ENCODE measurements around the gene KIAA1328.

The KIAA1328 gene

GRCh38 chr18:37199741-37200140 is 370.8 kb downstream of the KIAA1328 start:
- no peak for DNase-seq (ENCODE audit: low read depth in 2 of 2, low spot score in 1 of 2)

GRCh38 chr18:37207343-37207742 is 378.4 kb downstream of the KIAA1328 start:
- DNase-seq (ENCODE audit: low read depth in 2 of 2, low spot score in 1 of 2), result no peak

GRCh38 chr18:37210781-37211180 is 381.9 kb downstream of the KIAA1328 start:
- DNase-seq (ENCODE audit: low read depth in 2 of 2, low spot score in 1 of 2), result no peak

DNA sequence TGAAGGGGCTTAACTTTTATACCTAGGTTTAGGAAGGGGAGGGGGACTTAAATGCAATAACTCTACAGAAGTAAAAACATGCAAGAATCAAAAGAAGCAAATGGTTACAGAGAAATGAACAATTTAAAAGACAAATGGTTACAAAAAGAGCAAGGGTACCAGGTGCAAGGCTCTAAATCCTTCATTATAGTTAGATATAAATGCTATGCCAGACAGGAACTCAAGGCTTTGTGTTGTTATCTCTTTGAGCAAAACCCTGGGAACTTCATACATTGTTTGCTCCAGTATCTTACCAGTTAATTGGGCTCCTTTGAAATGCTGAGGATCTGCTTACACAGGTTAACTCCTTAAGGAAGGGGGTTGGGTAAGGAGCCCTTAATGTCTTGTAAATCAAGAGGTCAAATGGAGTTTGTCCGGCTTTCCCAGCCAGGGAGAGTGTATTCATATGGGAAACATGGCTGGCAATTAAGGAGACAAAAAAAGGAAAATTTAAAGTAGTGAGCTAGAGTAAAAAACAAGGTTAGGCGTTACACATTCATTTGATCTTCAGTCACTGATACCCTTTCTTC is 389.2 kb downstream of the KIAA1328 start:
- no peak for DNase-seq (ENCODE audit: low read depth in 2 of 2, low spot score in 1 of 2)

- no peak for DNase-seq (ENCODE audit: low read depth in 2 of 2, low spot score in 1 of 2)
These were observed 390.3 kb downstream of the KIAA1328 start for GRCh38 chr18:37219257-37219656.

DNA sequence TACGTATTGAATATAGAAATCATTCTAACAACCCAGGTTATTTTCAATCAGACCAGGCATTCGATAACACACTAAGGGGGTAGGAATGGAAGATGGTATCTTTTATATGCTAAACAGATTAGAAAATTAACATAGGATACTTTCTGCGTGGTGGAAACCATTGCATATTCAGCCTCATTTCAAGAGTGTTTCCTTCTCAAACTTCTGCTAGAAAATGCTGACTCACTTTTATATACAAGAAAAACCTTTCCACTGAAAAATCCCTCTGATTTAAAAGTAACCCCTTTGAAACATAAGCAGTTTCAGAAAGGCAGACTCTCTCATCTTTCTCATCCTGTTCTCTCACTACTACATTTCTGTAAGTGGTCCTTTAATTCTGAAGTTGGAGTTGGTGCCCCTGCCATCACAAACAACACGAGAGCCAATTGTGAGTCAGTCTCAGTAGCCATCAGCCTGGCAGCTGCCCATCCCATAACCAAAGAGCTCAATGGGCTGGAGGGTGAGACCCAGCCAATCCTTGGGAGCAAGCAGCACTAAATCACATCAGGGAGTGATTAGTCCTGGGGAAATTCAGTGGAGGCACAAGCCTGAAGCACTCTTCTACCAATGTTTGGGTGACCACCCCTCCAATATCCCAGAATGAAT is 393.5 kb downstream of the KIAA1328 start:
- no peak for DNase-seq (ENCODE audit: low read depth in 2 of 2, low spot score in 1 of 2)

DNA sequence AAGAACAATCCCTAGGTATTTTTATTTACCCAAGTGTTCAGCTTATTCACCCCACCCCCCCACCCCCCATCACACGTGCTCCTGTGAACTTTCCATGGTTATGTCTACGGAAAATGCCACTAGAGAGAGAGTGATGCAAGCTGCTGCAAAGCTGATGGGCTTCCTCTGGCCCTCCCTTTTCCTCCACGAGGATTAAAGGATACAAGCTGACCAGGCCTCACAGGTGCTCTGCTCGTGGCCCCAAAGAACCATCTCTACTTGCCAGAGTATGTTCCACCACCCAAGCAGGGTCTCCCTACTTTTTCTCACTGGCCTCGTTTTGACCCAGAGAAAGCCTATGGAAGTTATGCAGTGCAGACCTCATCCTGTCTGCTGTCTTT is 394.1 kb downstream of the KIAA1328 start:
- DNase-seq (ENCODE audit: low read depth in 2 of 2, low spot score in 1 of 2), result no peak

DNA sequence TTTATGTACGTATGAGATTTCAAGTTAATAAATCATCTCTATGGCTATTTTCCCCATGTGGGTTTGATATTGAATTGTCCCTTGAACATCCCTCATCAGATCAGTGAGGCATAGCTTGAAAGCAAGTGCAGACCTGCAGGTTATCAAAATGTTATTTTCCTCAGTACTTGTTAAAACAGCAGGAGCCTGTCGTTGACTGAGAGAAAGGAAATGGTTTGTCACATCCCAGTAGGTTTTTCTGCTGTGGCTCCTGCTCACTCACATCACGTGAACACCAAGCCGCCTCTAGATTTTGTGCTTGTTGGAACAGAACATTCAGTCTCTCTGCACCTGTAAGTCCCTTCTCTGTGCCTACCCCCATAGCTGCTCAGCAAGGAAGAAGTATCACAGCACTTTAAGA is 396.4 kb downstream of the KIAA1328 start:
- no peak for DNase-seq (ENCODE audit: low read depth in 2 of 2, low spot score in 1 of 2)

DNA sequence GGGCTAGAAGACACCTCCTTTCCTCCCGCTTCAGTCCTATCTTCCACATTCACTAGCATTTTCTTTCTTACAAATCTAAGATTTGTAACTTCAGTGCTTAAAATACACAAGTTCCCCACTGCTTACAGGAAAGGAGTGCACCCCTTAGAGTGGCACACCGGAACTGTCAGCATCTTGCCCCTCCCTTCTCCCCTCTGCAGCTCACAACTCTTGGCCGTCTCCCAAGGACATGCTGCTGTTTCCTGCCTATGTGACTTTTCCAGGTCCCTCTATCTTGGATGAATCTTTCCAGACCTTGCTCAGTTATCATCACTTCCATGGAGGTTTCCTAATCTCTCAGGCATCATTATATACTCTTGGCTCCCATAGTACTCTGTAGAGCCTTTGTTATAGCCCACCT is 401.8 kb downstream of the KIAA1328 start:
- no peak for DNase-seq (ENCODE audit: low read depth in 2 of 2, low spot score in 1 of 2)

DNA sequence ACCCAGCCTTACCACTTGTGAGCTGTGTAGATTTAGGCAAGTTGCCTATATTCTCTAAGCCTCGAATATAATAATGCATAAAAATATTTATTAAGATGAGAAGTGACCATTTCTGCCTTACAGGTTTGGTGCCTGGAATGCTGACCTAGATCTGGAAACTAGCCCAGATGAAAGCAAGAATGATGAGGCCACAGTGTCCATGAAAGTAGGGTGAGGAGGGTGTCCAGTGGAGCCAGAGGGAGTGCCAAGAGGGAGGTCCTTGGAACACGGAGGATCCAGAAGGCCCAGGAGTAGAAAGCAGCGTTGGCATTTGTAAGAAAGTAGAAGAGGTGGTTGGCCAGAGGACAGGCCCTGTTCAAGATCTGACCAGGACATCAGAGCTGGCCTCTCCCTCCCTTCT is 402.3 kb downstream of the KIAA1328 start:
- no peak for DNase-seq (ENCODE audit: low read depth in 2 of 2, low spot score in 1 of 2)

- DNase-seq (ENCODE audit: low read depth in 2 of 2, low spot score in 1 of 2), result no peak
These were observed 406.7 kb downstream of the KIAA1328 start for GRCh38 chr18:37235583-37235982.

GRCh38 chr18:37238282-37239108 is 409.6 kb downstream of the KIAA1328 start:
- no peak for DNase-seq (ENCODE audit: low read depth in 2 of 2, low spot score in 1 of 2)

DNA sequence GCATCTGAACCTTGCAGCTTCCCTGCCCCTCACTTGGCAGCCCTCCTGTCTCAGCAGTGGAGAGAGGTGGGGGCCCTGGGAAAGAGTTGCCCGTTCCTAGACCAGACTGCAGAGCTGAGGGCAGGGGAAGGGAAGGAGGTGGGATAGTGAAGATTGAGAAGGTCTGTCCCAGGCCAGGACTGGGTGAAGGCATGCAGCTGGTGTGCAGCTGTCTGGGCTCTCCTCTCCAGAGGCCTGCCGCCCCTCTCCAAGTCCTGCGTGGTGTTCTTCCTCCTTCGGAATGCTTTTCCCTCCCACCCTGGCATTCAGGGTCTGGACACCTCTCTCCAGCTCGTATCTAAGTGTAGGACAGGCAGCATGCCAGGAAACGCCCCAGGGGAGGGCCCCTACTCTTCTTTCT is 413.2 kb downstream of the KIAA1328 start:
- DNase-seq (ENCODE audit: low read depth in 2 of 2, low spot score in 1 of 2), result no peak

DNA sequence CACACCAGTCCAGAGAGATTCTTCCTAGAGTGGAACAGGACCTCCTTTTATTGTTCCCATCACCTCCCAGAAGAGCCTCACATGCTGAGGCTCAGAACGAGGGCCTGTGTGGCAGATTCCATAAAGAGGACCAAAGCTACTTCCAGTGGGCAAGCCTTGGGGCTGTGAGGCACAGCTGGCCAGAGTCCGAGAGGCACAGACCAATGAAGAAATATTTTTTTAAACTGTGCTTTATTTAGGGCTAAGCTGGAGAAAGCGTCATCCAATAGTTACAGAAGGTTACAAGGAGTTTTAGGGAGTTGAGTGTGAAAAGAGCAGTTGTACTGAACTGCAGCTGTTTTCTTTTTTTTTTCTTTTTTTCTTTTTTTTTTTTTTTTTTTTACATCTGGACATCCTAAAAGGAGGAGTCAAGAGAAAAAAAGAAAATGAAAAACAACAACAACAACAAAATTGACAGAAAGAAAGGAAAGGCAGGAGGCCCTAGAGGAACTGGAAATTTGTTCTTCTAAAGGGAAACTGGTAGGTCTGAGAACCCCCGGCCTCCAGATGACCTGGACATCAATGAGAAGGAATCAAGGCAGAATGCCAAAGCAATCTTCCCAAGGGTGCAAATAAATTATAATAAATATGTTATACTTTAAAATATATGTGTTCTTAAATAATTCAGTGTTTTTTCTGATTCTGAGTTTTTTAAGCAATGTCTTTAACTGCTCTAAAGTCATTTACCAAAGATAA is 414.1 kb downstream of the KIAA1328 start:
- no peak for DNase-seq (ENCODE audit: low read depth in 2 of 2, low spot score in 1 of 2)

- no peak for DNase-seq (ENCODE audit: low read depth in 2 of 2, low spot score in 1 of 2)
These were observed 414.8 kb downstream of the KIAA1328 start for GRCh38 chr18:37243741-37244140.

GRCh38 chr18:37244618-37245017 is 415.7 kb downstream of the KIAA1328 start:
- DNase-seq (ENCODE audit: low read depth in 2 of 2, low spot score in 1 of 2), result no peak

DNA sequence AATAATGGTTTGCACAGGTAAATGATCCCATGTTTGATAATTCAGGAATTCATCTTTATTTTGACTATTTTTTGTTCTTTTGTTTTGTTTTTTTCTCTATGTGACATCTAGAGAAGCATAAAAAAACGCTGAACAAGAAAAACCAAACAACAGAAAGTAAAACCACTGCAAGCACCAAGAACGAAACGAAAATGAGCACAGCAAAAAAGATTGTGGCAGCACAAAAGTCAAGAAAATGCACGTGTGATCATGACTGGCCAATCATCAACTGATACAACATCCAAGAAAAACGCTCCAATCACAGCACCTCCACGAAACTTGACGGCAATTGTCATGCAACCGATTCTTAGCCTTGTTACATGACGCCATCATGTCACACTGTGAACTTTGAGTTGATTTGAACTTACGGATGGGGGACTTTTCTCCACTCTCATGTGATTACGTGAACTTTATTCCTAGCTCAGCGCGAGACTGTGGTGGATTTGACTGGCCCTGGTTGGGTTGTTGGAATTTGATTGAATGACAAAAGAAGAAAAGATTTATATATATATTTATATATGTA is 417.9 kb downstream of the KIAA1328 start:
- DNase-seq (ENCODE audit: low read depth in 2 of 2, low spot score in 1 of 2), result no peak

- no peak for DNase-seq (ENCODE audit: low read depth in 2 of 2, low spot score in 1 of 2)
These were observed 418.7 kb downstream of the KIAA1328 start for GRCh38 chr18:37247497-37248161.

DNA sequence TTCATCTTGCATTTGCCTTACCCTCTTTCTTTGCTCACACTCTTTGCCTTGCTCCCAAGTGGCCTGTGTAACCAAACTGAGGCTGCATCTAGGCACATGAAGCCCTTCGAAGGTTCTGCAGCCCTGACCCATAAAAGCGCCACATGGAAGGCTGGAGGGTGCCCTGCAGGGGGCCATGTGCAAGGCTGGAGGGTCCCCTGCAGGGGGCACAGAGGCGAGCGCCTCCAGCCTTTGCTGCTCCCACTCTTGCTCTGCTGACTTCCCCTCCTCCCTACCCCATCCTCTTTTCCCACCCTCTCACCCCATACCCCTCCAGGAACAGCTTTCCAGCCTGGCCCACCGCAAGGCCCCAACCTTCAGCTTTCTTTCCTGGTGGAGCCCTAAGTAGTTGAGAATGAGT is 419.4 kb downstream of the KIAA1328 start:
- no peak for DNase-seq (ENCODE audit: low read depth in 2 of 2, low spot score in 1 of 2)

- no peak for DNase-seq (ENCODE audit: low read depth in 2 of 2, low spot score in 1 of 2)
These were observed 420.4 kb downstream of the KIAA1328 start for GRCh38 chr18:37249171-37249886.
